ENCODE measurements around the gene DLX4. TPM values are rescaled to one million over a fixed set of nuclear protein-coding genes. Genes with fewer than 3 reads are reported as not detected.

DLX4 gene
- total and polyA plus RNA-seq, 8 donors, result 0.76 to 2.6 (median 1.5) TPM

- ATAC-seq (no peak), DNase-seq (no peak)
- no peaks in the 10 kb centered on the region for H3K36me3 ChIP-seq
- intact Hi-C loops (cut with DNase I), result no loop called here
- H3K9me3 ChIP-seq, result no peaks in the 10 kb centered on the region
- no peak overlapping the region for H3K27ac ChIP-seq
- no peak overlapping the region for H3K4me3 ChIP-seq
- TF ChIP-seq CTCF (IDR thresholded peaks at IDR 0.05), result no peak
- H3K4me1 ChIP-seq, result peaks cover 19 to 30% of the 10 kb centered on the region in 2 donors
- peaks cover 75 to 100% of the 10 kb centered on the region in 2 donors for H3K27me3 ChIP-seq
These were observed 2.3 kb downstream of the DLX4 start for GRCh38 chr17:49971199-49971847.

GRCh38 chr17:49971848-49972485, 3.0 kb downstream of the DLX4 start:
- no peak for DNase-seq
- ATAC-seq, result no peak
- Histone ChIP-seq H3K9me3 (no peaks in the 10 kb centered on the region), H3K27me3 (peaks cover 69 to 100% of the 10 kb centered on the region in 2 donors), H3K4me3 (no peak overlapping the region), H3K27ac (no peak overlapping the region), H3K4me1 (peaks cover 19 to 30% of the 10 kb centered on the region in 2 donors), H3K36me3 (no peaks in the 10 kb centered on the region)
- intact Hi-C loops (cut with DNase I), result no loop called here
- no peak for TF ChIP-seq CTCF (IDR thresholded peaks at IDR 0.05)

- DNase-seq, result no peak
These were observed 3.7 kb downstream of the DLX4 start for GRCh38 chr17:49972486-49973270.

GRCh38 chr17:49973271-49973615, 4.3 kb downstream of the DLX4 start:
- no peak for ATAC-seq
- Histone ChIP-seq H3K4me3 (no peak overlapping the region), H3K9me3 (no peaks in the 10 kb centered on the region), H3K27me3 (peaks cover 56 to 100% of the 10 kb centered on the region in 2 donors), H3K4me1 (peaks cover 19 to 26% of the 10 kb centered on the region in 2 donors), H3K27ac (no peak overlapping the region), H3K36me3 (no peaks in the 10 kb centered on the region)
- TF ChIP-seq CTCF (IDR thresholded peaks at IDR 0.05), result no peak
- no peak for DNase-seq
- intact Hi-C loops (cut with DNase I), result no loop called here

More at GRCh38 chr17:49972486-49973270, 3.7 kb downstream of the DLX4 start:
- H3K9me3 ChIP-seq, result no peaks in the 10 kb centered on the region
- peaks cover 62 to 100% of the 10 kb centered on the region in 2 donors for H3K27me3 ChIP-seq
- peaks cover 19 to 30% of the 10 kb centered on the region in 2 donors for H3K4me1 ChIP-seq
- intact Hi-C loops (cut with DNase I), result no loop called here
- no peak overlapping the region for H3K4me3 ChIP-seq
- H3K27ac ChIP-seq, result no peak overlapping the region
- ATAC-seq, result no peak
- H3K36me3 ChIP-seq, result no peaks in the 10 kb centered on the region
- TF ChIP-seq CTCF (IDR thresholded peaks at IDR 0.05), result no peak

- H3K27me3 ChIP-seq, result peaks cover 36 to 99% of the 10 kb centered on the region in 2 donors
- intact Hi-C loops (cut with DNase I), result no loop called here
- H3K27ac ChIP-seq, result no peak overlapping the region
- ATAC-seq, result no peak
- H3K36me3 ChIP-seq, result no peaks in the 10 kb centered on the region
- peak in 1 of 4 donors; percentile 52 for DNase-seq
- H3K4me3 ChIP-seq, result no peak overlapping the region
- H3K4me1 ChIP-seq, result peaks cover 12 to 13% of the 10 kb centered on the region in 2 donors
- H3K9me3 ChIP-seq, result no peaks in the 10 kb centered on the region
- TF ChIP-seq CTCF (IDR thresholded peaks at IDR 0.05), result no peak
These were observed 6.5 kb downstream of the DLX4 start for GRCh38 chr17:49975531-49975930.

Measured in left lung (tissue), 10 donors.